Cerebellar nuclear complex (tissue), 1 donor: Measurements from ENCODE around the gene TNFRSF25.
"Not testable (repeated sequence)": the region's sequence is repeated elsewhere in the genome, so short reads cannot be mapped to it uniquely, and the experiment has no call there.

Experiments used
- DNase-seq, 2 experiments: peaks; one replicate each; lab custom pipeline; 2025; lab: John Stamatoyannopoulos, UW

The TNFRSF25 gene

DNA sequence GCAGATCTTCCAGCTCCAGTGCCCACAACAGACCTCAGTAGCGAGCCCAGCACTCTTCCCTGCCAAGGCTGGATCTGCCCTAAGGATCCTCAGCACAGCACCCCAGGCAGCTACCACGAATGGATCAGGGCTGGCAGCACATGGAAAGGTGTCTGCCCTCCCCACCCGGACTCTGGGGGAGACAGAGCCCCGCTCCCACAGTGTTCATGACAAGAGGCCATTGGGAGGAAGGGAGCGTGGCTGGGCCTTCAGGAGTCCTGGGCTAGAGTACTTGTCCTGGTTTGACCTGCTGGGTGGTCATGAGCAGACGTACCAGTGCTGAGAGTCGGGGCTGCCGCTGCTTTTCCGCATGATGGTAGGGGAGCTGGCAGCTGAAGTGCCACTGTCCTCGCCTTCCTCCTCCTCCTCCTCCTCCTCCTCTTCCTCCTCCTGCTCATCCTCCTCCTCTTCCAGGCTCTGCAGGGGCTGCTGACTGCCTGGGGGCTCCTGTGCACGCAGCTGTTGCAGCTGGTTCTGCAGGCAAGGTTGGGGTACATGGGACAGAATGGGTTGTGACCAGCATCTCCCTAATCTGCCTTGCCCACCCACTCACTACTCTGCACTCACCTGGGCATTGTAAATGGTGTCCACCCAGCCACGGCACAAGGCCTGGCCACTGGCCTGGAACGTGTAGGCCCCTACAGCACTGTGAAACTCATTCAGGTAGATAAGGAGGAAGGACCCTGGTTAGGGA is 2.9 kb upstream of the TNFRSF25 start:
- no peak for DNase-seq

DNA sequence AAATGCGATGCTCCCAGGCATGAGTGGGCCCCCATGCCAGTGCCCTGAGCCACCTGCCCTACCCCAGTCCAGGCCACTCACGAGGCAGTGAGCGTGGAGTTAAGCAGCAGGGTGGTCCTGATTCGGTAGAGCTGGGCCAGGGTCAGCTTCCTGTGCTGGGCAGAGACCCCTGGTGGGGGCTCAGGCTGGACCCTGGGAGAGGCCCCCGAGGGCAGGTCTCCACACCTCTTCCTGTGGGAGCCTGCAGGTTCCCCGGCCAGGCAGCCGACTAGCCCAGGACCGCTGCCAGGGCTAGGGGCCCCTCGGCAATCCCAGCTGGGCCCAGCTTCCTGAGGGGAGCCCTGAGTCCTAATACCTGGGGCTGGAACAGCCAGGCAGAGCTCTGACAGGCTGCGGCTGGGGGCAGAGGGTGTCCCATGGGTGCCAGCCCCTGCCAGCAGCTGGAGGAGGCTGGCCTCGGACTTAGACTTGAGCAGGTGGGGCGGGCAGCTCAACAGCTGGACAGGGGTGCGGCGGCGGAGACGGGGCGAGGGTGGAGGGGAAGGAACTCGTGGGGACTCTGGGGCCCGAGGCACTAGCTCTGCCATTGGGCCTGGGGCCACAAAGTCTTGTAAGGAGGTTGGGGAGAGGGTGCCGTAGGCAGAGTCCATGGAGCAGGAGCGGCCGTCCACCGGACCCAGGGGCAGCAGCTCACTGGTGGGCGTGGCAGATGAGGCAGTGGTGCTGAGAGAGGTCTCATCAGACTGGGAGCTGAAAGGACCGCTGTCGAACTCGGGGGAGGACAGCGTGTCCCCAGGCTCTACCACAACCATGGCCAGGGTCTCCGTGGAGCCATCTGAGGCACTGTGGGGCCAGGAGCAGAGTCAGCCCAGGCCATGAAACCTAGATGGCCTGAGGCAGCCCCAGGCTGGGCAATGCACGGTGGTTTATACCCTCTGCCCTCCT is 2.0 kb upstream of the TNFRSF25 start:
- DNase-seq = no peak

DNA sequence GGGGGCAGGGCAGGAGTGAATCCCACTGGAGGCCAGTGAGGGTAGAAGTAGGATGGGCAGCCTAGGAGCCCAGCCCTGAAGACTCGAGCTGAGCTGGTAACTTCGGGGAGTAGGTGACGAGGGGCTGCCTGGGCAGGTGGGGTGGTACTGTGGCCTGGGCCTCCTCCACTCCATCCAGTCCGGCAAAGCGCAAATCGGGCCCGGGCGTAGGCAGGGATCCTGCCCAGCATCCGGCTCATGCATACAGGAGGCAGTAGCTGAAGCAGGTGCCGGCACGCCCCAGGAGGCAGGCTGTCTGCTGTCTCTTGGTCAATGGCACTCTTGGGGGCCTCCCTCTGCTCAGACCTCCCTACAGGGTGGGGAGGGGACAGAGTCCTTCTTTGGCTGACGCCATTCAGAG is 1.3 kb upstream of the TNFRSF25 start:
- DNase-seq = no peak

DNA sequence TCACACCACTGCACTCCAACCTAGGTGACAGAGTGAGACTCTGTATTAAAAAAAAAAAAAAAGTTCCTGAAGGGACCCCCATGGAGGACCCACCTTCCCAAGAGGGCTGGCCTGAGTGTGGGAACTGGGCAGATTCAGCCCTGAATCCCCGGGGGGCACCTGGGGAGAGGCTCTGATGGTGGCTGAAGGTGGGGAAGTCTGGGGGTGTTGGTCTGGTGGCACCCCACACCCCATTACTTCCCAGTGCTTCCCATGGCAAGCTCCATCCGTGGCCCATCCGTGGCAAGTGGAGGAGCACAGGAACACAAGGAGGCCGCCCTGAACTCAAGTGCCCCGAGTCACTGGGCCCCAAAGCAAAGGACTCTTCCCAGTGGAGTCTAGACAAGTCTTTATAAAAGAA is 778 bp upstream of the TNFRSF25 start:
- DNase-seq = no peak

DNA sequence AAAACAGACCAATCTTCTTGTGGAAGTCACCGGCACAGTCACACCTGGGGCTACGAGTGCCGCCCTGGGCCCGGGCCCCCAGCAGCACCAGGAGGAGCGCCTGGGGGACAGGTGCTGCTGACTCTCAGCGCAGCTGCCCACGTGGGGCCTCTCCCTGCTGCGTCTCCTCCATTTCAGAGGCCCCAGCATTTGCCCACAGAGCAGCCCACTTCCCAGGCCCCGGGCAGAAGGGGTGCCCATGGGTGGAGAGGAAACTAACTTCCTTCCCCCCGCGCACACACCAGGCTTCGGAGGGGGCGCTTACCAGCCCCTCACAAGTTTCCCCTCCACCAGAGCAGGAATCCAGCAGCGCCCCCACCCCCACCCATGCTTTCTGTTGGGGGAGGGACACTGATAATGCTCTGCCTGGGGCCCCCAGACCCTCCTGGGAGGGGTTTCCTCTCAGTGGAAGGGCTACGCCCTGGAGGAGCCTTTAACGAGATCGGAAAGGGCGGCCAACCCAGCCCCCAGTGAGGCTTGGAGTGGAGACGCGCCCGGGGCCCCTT is 440 bp downstream of the TNFRSF25 start:
- no peak for DNase-seq

DNA sequence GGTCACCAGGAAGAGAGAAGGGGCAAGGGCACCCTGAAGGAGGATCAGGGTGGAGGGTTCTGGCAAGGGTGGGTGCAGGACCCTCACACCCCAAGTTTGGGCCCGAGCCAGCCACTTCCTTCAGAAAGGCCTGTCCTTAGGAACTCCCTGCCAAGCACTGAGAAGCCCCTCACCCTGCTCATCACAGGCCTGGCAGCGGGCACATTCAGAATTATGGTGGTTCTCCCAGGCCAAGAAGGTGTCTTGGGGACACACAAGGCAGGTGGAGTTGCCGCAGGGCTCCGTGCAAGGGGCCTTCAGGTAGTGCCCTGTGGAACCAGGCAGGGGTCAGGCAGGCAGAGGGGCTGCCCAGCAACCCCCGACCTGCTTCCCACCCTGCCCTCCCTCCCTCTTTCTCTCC is 1.1 kb downstream of the TNFRSF25 start:
- DNase-seq = no peak

DNA sequence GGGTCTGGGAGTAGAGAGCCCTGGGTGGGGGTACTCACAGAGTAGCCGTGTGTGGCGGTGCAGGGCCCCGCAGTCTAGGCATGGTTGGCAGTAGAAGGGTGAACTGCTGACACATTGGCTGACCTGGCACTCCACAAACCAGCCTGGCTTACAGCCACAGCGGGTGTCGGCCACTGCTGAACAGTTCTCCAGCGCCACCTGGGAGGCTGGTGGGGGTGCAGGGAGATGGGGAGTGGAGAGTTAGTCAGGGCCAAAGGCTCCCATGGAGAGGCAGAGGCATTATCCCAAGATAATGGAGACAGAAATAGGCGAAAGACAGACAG is 1.5 kb downstream of the TNFRSF25 start:
- no peak for DNase-seq

DNA sequence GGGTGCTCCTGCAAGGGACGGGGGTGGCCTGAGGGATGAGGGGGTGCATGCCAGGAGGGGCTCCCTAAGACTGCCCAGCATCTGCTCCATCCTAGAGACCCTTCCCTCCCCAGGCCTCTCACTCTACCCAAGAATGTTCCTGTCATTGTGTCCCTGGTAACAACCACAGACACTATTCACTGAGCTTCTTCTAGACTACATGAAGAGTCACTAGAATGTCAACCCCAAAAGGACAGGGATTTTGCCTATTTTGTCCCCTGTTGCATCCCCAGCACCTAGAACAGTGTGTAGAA is 2.9 kb downstream of the TNFRSF25 start:
- no peak for DNase-seq

DNA sequence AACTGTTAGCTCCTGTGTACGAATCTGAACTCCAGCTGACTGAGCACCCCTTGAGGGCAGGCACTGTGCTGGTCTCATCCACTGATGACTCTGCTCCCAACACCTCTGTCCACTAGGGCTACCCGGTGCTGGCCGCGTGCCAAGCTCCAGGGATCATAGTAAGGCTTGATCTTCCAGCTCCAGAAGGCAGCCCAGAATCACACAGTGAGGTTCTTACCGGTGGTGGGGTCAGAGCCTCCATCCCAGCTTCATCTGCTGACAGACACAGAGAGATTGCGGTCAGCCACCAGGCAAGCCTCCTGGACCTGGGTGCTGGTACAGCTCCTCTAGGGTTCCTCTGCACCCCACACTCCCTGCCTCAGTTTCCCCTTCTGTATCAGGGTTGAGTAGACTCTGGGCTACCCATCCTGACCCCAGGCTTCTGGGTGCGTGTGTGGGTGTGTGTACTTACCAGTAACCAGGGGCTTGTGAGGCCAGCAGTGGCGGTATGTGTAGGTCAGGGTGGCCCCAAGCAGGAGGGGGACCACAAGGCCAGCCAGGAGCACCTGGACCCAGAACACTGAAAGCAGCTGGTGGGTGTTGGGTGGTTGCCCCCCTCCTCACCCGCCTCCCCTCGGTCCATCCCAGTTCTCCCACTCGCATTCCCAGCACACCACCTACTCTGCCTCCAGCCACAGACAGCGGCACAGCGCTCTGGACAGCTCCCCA is 3.4 kb downstream of the TNFRSF25 start:
- DNase-seq = no peak

DNA sequence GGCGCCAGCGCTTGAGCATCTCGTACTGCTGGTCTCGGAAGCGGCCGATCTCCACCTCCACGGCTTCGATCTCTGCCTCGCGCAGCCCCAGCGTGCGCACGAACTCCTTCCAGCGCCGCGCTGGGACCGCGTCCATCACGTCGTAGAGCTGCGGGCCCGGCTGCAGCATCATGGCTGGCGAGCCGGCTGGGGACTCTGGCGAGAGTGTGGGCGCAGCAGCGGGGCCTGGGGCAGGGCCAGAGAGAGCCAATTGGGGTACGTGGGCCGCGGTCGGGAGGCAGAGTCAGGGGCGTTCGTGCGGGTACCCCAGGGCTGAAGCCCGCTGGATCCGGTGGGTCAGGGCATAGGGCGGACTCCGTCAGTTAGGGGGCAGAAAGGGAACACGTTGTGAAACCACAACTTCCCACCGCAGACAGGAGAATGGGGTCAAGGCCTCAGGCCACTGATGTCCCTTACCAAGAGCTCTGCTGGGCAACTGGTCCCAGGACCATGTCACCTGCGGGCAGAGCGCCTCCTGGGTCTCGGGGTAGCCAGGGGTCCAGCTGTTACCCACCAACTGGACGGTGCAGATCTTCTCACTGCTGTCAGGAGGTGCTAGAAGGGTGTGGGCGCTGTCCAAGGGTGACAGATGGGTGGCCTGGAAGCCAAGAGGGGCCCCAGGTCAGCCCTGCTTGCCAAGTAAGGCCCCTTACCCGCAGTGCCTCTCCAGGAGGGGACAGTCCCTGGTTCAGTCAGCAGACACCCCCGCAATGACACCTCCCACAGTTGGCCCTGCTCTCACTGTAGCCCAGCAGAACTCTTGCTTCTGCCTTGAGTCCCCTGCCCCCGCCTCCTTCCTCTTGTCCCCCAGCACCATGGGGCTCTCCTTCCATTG is 4.2 kb downstream of the TNFRSF25 start:
- DNase-seq = no peak

DNA sequence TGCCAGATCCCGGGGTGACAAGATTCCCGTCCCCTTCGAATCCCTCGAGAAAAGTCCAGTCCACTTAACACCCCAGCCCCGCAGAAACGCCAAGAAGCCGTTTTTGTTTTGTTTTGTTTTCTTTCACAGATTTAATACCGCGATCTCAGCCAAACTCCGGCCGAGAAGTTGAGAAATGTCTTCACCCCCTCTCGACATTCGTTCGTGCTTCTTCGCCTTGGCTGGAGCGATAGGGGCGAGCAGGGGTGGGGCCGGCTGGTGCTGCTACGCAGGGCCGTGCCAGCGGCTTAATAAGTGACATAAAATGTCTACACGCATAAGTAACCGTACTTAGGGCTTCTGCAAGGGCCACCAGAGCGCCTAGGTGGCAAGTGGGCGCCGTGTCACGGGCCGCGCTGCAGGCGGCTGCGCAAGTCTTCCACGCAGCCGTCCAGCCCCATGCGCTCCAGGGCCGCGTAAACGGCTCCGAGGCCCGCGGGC is 4.9 kb downstream of the TNFRSF25 start:
- DNase-seq = no peak

DNA sequence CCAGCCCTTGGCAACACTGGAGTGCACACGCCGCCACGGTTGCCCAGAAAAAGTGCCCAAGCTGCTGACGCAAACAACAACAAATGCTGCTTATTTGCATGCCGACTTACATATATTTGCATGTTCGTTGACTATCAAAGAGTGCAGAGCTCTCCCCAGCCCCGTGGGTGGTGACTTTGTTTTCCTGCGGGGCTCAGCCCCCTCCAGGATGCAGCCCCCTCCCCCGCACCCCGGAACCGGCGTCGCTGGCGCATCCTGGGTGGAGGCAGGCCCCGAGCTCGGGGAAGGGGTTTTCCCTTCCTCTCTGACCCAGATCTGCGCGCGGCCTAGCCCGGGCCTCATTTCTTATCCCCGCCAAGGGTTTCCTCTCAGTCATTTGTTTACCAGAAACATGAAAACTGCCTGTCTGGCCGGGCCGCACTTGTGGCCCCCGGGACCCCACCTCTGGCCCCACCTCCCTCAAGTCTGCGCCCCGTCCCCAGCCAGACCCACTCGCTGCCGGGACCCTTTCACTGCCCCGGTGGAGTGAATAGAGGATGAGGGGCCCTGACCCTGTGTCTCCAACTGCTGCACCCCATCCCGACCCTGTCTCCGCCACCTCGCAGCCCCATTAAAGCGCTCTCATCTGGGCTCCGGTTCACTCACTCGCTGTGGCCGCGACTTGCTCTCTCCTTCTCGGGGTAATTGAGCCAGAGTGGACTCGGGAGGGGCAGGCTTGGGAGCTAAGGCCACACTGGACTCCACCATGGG is 5.5 kb downstream of the TNFRSF25 start:
- no peak for DNase-seq

DNA sequence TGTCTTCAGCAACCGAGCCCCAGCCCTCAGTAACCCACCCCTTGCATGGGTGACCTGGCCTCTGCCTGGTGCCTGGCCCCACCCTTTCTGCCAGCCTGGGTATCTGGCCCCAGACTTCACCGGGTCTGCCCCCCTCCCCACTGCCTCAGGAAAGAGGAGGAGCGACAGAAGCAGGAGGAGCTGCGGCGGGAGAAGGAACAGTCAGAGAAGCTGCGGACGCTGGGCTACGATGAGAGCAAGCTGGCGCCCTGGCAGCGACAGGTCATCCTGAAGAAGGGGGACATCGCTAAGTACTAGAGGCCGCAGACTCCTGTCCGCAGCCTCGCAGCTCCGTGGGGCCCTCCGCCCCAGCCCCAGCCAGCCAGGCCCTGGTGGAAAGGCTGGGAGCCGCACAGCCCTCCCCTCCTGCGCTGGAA is 6.1 kb downstream of the TNFRSF25 start:
- no peak for DNase-seq

DNA sequence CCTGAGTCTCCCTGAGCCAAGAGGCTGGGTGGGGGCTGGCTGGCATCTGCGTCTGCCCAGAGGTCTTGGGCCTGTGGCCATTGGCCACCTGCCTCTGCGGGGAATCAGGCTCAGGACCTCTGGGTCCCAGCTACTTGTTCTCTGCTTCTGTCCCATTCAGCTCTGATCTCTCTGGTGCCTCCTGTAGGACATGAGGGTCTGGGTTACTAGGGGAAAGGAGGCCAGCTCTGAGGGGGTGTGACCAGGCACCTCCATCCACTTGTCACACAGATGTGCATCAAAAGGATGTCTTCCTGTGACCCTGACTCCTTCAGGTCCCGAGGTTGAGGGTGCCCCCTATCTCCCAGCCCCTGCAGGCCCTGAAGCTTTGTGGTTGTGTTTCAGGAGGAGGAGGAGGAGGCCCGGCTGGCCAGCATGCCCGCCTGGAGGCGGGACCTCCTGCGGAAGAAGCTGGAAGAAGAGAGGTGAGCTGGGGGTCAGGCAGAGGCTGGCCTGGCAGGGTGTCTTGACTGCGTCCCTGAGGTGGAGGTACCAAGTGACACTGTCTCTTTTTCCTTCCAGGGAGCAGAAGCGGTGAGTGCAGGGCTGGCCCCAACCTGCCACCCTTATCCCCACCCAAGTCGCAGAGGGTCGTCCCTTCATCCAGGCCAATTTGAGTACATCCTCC is 9.0 kb downstream of the TNFRSF25 start:
- DNase-seq = no peak

DNA sequence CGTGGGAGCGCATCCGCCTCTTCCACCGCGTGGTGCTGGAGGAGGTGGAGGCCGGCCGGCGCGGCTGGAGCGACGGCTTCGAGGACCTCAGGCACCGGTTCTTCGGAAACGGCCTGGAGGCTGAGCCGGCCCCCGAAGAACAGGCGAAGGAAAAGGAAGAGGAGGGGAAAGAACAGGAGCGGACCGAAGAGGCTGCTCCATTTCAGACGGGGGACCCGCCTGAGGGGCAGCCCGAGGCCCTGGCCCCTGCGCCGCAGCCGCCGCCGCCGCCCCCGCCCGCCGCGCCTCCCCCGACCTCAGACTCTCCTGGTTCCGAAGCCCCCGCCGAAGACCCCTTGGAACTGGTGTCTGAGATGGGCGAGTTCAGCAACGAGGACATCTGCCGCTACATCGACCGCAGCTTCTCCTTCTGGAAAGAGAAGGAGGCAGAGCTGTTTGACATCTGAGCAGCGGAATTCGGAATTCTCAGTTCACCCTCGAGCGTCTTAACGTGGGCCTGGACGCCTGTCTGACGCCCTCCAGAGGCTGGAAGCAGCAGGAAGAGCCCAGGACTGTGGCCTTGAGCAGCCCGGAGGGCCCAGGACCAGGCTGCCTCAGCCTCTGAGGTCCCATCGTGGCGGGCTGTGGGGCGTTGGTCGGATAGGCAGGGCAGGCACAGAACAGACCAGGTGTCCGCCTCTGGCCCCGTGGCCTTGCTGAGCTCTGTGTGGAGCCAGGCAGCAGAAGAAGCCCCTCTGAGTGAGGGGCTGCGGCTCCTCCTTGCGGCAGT is 10.0 kb downstream of the TNFRSF25 start:
- DNase-seq = not testable (repeated sequence)

DNA sequence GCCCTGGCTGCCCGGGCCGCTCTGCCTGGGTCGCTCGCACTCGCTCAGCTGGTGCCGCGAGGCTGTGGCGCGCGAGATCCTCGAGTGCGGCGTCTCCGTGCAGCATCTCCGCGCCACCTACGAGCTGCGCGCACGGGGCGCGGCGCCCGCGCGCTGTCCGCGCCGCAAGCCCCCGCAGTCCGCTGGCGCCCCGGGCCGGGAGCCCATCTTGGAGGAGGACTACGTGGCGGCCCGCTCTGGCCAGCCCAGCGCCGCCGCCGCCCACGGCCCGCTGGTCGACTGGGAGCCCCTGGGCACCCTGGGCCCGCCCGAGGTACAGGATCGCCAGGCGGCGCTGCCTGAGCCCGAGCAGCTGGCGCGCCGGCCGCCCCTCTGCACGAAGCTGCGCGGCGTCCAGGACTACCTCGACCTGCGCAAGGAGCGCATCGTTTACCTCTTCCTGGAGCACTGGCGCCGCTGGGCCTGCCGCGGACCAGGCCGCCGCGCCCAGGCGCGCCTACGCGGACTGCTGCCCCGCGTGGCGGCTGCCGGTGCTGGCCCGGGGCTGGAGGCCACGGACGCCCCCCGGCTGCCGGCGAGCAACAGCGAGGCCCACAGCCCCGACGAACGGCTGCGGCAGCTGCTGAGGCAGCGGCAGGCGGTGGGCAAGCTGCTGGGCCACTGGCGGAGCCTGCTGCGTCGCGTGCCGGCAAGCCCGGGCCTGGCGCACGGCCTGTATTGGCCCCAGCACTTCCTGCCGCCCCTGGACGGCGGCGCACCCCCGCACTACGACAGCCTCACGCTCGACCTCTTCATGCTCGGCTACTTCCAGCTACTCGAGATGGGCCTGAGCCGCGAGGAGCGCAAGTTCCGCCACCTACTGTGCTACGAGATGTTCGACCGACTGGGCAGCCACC is 10.9 kb downstream of the TNFRSF25 start:
- no peak for DNase-seq

DNA sequence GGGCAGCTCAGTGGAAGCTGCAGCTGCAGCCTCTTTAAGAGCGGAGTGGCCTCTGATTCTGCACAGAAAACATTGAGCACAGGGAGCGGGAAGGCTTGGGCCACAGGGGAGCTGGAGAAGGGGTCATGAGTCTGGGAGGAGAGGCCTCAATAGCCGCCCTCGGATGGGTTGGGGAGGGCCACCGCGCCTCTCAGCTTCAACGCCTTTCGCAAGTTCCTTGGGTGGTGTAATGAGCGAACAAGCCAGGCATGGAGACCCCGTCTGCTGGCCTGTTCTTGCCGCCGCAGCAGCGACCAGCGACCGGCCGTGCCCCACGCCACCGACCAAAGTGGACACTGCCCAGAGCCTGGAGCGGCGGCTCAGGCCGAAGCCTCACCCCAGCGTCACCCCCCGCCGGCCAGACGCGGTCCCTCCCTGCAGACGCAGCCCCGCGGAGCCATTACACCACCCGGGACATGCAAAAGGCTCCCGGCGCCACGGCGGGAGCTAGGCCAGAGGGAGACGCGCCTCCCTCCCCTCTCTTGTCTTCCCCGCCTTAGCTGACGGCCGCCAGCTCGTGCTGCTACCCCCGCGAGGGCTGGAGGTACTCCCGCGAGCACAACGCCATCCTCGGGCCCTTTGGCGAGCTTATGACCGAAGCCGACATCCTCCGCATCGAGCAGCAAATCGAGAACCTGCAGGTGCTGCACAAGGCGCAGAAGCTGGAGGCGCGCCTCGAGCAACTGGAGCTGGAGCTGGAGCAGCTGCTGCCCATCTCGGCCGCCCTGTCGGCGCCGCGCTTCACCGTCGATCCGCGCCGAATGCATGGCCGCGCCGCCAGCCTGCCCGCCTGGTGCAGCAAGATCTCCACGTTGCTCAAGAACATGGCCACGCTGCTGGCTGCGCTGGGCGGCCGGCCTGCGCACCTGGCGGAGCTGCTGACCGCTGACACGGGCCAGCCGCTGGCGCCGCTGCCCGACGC is 11.8 kb downstream of the TNFRSF25 start:
- not testable (repeated sequence) for DNase-seq
